Heart left ventricle (tissue), 16 donors: ENCODE data around the gene TAF4B. TPM values are rescaled to one million over a fixed set of nuclear protein-coding genes. Genes with fewer than 3 reads are reported as not detected.

ENCODE experiments used
- ATAC-seq, 4 donors: fragments of 200-7000 bp; cut with Tn5 transposase; one replicate each; pipeline ENCODE4 v1.9.1; 2020 to 2022; ENCODE audit warnings: moderate library complexity in 4 of 4, mild to moderate bottlenecking in 3 of 4, moderate number of reproducible peaks in 1 of 4
- DNase-seq, 5 donors: peaks; one replicate each; pipeline ENCODE4 v3.0.0-alpha.2; 2020
- H3K27ac ChIP-seq, 12 donors: fragments of 200-600 bp; sonication (generic) in 4 of 12; one replicate each; pipeline versions ENCODE4 v1.5.0 to v1.8.0; 2016 to 2022; ENCODE audit warnings: mild to moderate bottlenecking in 2 of 12
- H3K27me3 ChIP-seq, 9 donors: fragments of 200-600 bp; sonication (generic) in 2 of 9; one replicate each; pipeline versions ENCODE4 v1.5.1 to v1.8.0; 2016 to 2022; ENCODE audit warnings: mild to moderate bottlenecking in 3 of 9
- H3K36me3 ChIP-seq, 9 donors: fragments of 200-600 bp; sonication (generic) in 2 of 9; one replicate each; pipeline versions ENCODE4 v1.5.0 to v1.8.0; 2018 to 2022; ENCODE audit warnings: mild to moderate bottlenecking in 2 of 9
- H3K4me1 ChIP-seq, 12 donors: fragments of 200-600 bp; sonication (generic) in 4 of 12; one replicate each; pipeline versions ENCODE4 v1.5.0 to v1.8.0; 2016 to 2022; ENCODE audit warnings: mild to moderate bottlenecking in 3 of 12
- H3K4me3 ChIP-seq, 12 donors: fragments of 200-600 bp; sonication (generic) in 4 of 12; one replicate each; pipeline versions ENCODE4 v1.5.0 to v1.8.0; 2017 to 2022; ENCODE audit warnings: mild to moderate bottlenecking in 9 of 12, moderate library complexity in 4 of 12
- H3K9me3 ChIP-seq, 12 donors: fragments of 200-600 bp; sonication (generic) in 4 of 12; one replicate each; pipeline versions ENCODE4 v1.5.0 to v1.8.0; 2016 to 2022; ENCODE audit warnings: mild to moderate bottlenecking in 1 of 12
- CTCF ChIP-seq, 12 donors: fragments of 200-600 bp; sonication (generic) in 4 of 12; IDR thresholded peaks; one replicate each; pipeline versions ENCODE4 v1.5.0 to v1.8.0; 2018 to 2022; ENCODE audit warnings: antibody characterized with exemption in 12 of 12, mild to moderate bottlenecking in 5 of 12
- POLR2A ChIP-seq, 2 donors: fragments of 450-650 bp; IDR thresholded peaks; one replicate each; pipeline ENCODE4 v1.6.1; 2017; ENCODE audit warnings: antibody characterized with exemption in 2 of 2, mild to moderate bottlenecking in 2 of 2, moderate library complexity in 2 of 2
- WGBS, 4 donors: extraction: QIAGEN DNeasy Blood & Tissue Kit in 2 of 4; methylation state at CpG; one replicate each; pipeline versions ENCODE4 v1.1.5 to v1.1.7; 2013 to 2018; 5-methylcytosine and 5-hydroxymethylcytosine counted together
- intact Hi-C, 10 donors: fragments of 100-400 bp; cut with DNase I; formaldehyde crosslinking; loops; one replicate each; pipeline versions ENCODE4 v1.11.1 to v1.14.2; 2022
- polyA plus RNA-seq, 2 donors: library from polyadenylated mRNA; stranded (reverse); fragments of 200-250 nt; gene quantifications; one replicate each; pipeline ENCODE4 v1.2.3, GENCODE V29; 2013
- total RNA-seq, 9 donors: library from RNA; depleted of rRNA in 2 of 9; stranded (reverse); fragments of >200 nt in 2 of 9; fragmentation: NEBNext Ultra II Directional in 3 of 9; extraction: Animal tissue kit (Norgen Biotek cat#: 25700) in 3 of 9; gene quantifications; one replicate each; pipeline versions ENCODE4 v1.1.0 to v1.2.4, GENCODE V29; 2016 to 2023
- donor health status: ischemic (EF 13 %, LVEDD 7.1; RV severe dilation, severe dysfunction).
- donor health status: healthy with polysubstance abuse.
- donor health status: DM: no; HTN: yes; CAD: no.
- donor health status: DM: no; HTN: no; CAD: no.
- donor health status: ischemic (EF 25% LVEDD 6.9; RV normal size, moderate dysfunction).
- donor health status: ischemic (EF 25% LVEDD 5.7; RV mildly dilated, moderate dysfunction).
- donor health status: healthy.
- donor health status: DM: yes; HTN: yes; CAD: no.
- donor health status: ischemic (EF 35%, LVEDD 5.7; RV mildly dilated, moderate dysfunction).
- donor health status: nonischemic (EF 11% LVEDD 7.7; RV severe dilation, severe dysfunction).
- donor health status: DM: yes; HTN: yes; CAD: no.
- donor health status: PGD.
- donor health status: ischemic (EF 29% LVEDD 5.4; RV normal size, mild dysfunction).
- donor health status: nonischemic (EF 23%, LVEDD 6.1; RV moderate dilation, normal function).

Gene TAF4B
- total and polyA plus RNA-seq, 11 donors = 0.38 to 3.6 (median 1.6) TPM

- Histone ChIP-seq H3K4me1 (no peaks in the 10 kb centered on the region), H3K4me3 (no peak overlapping the region), H3K36me3 (peaks cover 0 to 22% (median 0%) of the 10 kb centered on the region in 9 donors), H3K27me3 (no peaks in the 10 kb centered on the region), H3K9me3 (no peaks in the 10 kb centered on the region), H3K27ac (no peak overlapping the region)
- no peak for TF ChIP-seq CTCF (IDR thresholded peaks at IDR 0.05)
- no peak for TF ChIP-seq POLR2A (IDR thresholded peaks at IDR 0.05)
- ATAC-seq (no peak), DNase-seq (no peak)
- intact Hi-C loops = no loop called here
- 89 to 96% (median 92%) methylated on average over 14 of the region's 14 CpGs for whole genome bisulfite sequencing, 4 donors
Measured at GRCh38 chr18:26271917-26272549, 45.8 kb downstream of the TAF4B start.

GRCh38 chr18:26277374-26277773 lies 51.1 kb downstream of the TAF4B start:
- peaks cover 0 to 17% (median 6%) of the 10 kb centered on the region in 12 donors for H3K9me3 ChIP-seq
- TF ChIP-seq POLR2A (IDR thresholded peaks at IDR 0.05) = no peak
- TF ChIP-seq CTCF (IDR thresholded peaks at IDR 0.05) = no peak
- no peaks in the 10 kb centered on the region for H3K27me3 ChIP-seq
- DNase-seq = no peak
- H3K36me3 ChIP-seq = peaks cover 0 to 15% (median 0%) of the 10 kb centered on the region in 9 donors
- 88 to 95% (median 92%) methylated on average over 3 of the region's 3 CpGs for WGBS, 4 donors
- ATAC-seq = no peak
- intact Hi-C loops = no loop called here
- H3K4me3 ChIP-seq = no peak overlapping the region
- H3K4me1 ChIP-seq = no peaks in the 10 kb centered on the region
- no peak overlapping the region for H3K27ac ChIP-seq

- ATAC-seq (no peak), DNase-seq (no peak)
- no peak overlapping the region for H3K27ac ChIP-seq
- peaks cover 0 to 25% (median 0%) of the 10 kb centered on the region in 9 donors for H3K36me3 ChIP-seq
- H3K4me1 ChIP-seq = no peaks in the 10 kb centered on the region
- TF ChIP-seq CTCF (IDR thresholded peaks at IDR 0.05) = no peak
- no peak for TF ChIP-seq POLR2A (IDR thresholded peaks at IDR 0.05)
- H3K27me3 ChIP-seq = no peaks in the 10 kb centered on the region
- H3K4me3 ChIP-seq = no peak overlapping the region
- WGBS, 4 donors = 97 to 100% (median 100%) methylated on average over 1 of the region's 1 CpG
- peaks cover 0 to 20% (median 7%) of the 10 kb centered on the region in 12 donors for H3K9me3 ChIP-seq
- intact Hi-C loops = no loop called here
Measured at GRCh38 chr18:26279428-26279827, 53.2 kb downstream of the TAF4B start.

GRCh38 chr18:26286008-26286407 lies 59.8 kb downstream of the TAF4B start:
- Histone ChIP-seq H3K4me3 (no peak overlapping the region), H3K27me3 (no peaks in the 10 kb centered on the region), H3K9me3 (peaks cover 0 to 6% (median 0%) of the 10 kb centered on the region in 12 donors), H3K4me1 (no peaks in the 10 kb centered on the region), H3K27ac (no peak overlapping the region), H3K36me3 (peaks cover 0 to 29% (median 6%) of the 10 kb centered on the region in 9 donors)
- intact Hi-C loops = no loop called here
- 61 to 89% (median 74%) methylated on average over 1 of the region's 1 CpG for WGBS, 4 donors
- no peak for DNase-seq
- TF ChIP-seq POLR2A (IDR thresholded peaks at IDR 0.05) = no peak
- TF ChIP-seq CTCF (IDR thresholded peaks at IDR 0.05) = no peak
- no peak for ATAC-seq
